Keratinocyte (primary cell): Measurements from ENCODE around the gene CD177.

Source experiments
- CTCF ChIP-seq, 3 experiments: IDR thresholded peaks in 1 of 3; conservative IDR thresholded peaks in 1 of 3; optimal IDR thresholded peaks in 1 of 3; 2 replicates in 2 of 3; 3 replicates in 1 of 3; pipeline versions ENCODE3 to v1.5.1; 2011; ENCODE audit warnings: low read length in 3 of 3, mild to moderate bottlenecking in 3 of 3, moderate library complexity in 2 of 3, control low read depth in 1 of 3, inconsistent platforms in 1 of 3; ENCODE audit not compliant: insufficient read depth in 2 of 3; ENCODE audit errors: extremely low read depth in 1 of 3
- EZH2 ChIP-seq: IDR thresholded peaks from one replicate; pipeline ENCODE4 v1.6.1; 2012; ENCODE audit warnings: inconsistent platforms, mild to moderate bottlenecking, low read length, moderate library complexity

DNA sequence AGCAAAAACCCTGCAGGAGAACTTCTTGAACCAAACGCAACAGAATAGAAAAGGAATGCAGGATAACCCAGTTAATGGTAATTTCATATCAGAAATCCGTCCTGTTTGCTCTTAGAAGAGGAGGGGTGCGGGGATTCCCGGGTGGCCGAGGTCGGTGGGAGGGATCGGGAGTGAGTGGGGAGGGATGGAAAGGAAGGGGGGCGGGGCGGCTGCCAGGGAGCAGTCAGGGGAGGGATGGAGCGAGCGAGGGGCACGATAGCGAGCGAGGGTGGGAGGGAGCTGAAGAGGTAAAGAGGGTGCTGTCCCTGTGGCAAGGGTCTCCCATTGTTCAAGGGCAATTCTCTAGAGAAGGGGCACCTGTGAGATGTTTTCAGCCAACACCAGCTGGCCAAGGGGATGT is 26.5 kb downstream of the CD177 start:
- TF ChIP-seq CTCF (optimal IDR thresholded peaks at IDR 0.05 in 1 of 3, IDR thresholded peaks at IDR 0.05 in 1 of 3, conservative IDR thresholded peaks at IDR 0.05 in 1 of 3; ENCODE audit: extremely low read depth in 1 of 3, insufficient read depth in 2 of 3, low read length in 3 of 3) (no peak), EZH2 (no peak)
